Endodermal cell (in vitro differentiated cells): ENCODE results near the gene MAGEC1. TPM values are rescaled to one million over a fixed set of nuclear protein-coding genes. Genes with fewer than 3 reads are reported as not detected.

Experiments
- DNase-seq: peaks from one replicate; pipeline ENCODE4 v3.0.0-alpha.2; 2017
- H3K27ac ChIP-seq: 2 replicates; pipeline ENCODE4 v1.5.1; 2013; ENCODE audit warnings: mild to moderate bottlenecking, low read depth, low read length, moderate library complexity
- H3K27me3 ChIP-seq: 2 replicates; pipeline ENCODE4 v1.6.1; 2013; ENCODE audit warnings: mild to moderate bottlenecking, low read length, moderate library complexity; ENCODE audit not compliant: insufficient read depth, control insufficient read depth, poor library complexity, severe bottlenecking
- H3K36me3 ChIP-seq: 2 replicates; pipeline ENCODE4 v1.7.0; 2013; ENCODE audit warnings: mild to moderate bottlenecking, low read length, moderate library complexity; ENCODE audit not compliant: control insufficient read depth, insufficient read depth
- H3K4me1 ChIP-seq: one replicate; pipeline ENCODE4 v1.7.0; 2013; ENCODE audit warnings: low read length; ENCODE audit not compliant: control insufficient read depth, insufficient read depth
- H3K4me3 ChIP-seq: 2 replicates; pipeline ENCODE4 v1.5.1; 2013; ENCODE audit warnings: mild to moderate bottlenecking, low read length, moderate library complexity
- H3K9ac ChIP-seq: 2 replicates; pipeline ENCODE4 v1.6.1; 2013; ENCODE audit warnings: mild to moderate bottlenecking, low read length, moderate library complexity; ENCODE audit not compliant: poor library complexity, severe bottlenecking; ENCODE audit errors: extremely low read depth
- H3K9me3 ChIP-seq: 2 replicates; pipeline ENCODE4 v1.6.1; 2013; ENCODE audit warnings: mild to moderate bottlenecking, low read length, moderate library complexity; ENCODE audit not compliant: control insufficient read depth
- H3K27ac Mint-ChIP-seq: 2 replicates; pipeline ENCODE4 v1.8.0; 2020; ENCODE audit warnings: mixed read lengths
- H3K27me3 Mint-ChIP-seq: 2 replicates; pipeline ENCODE4 v1.8.0; 2021; ENCODE audit warnings: mild to moderate bottlenecking, mixed read lengths; ENCODE audit not compliant: insufficient read depth
- H3K36me3 Mint-ChIP-seq: 2 replicates; pipeline ENCODE4 v1.8.0; 2020; ENCODE audit warnings: low read depth, mixed read lengths
- H3K4me1 Mint-ChIP-seq: 2 replicates; pipeline ENCODE4 v1.8.0; 2020; ENCODE audit warnings: mixed read lengths
- H3K4me3 Mint-ChIP-seq: 2 replicates; pipeline ENCODE4 v1.8.0; 2020; ENCODE audit warnings: mild to moderate bottlenecking, moderate library complexity, mixed read lengths
- H3K9me3 Mint-ChIP-seq: 2 replicates; pipeline ENCODE4 v1.8.0; 2020; ENCODE audit warnings: mild to moderate bottlenecking, mixed read lengths
- CTCF ChIP-seq: fragments of 200-600 bp; sonication (generic); conservative IDR thresholded peaks from 2 replicates; pipeline ENCODE4 v1.5.0; 2021; ENCODE audit warnings: antibody characterized with exemption, mild to moderate bottlenecking
- WGBS, 2 experiments: methylation state at CpG; one replicate each; pipeline versions ENCODE4 v1.1.5 to v1.1.7; 2013; ENCODE audit warnings: missing lambda C conversion rate in 2 of 2, mixed read lengths in 1 of 2; ENCODE audit not compliant: insufficient coverage in 1 of 2, insufficient read length in 1 of 2; 5-methylcytosine and 5-hydroxymethylcytosine counted together
- total RNA-seq, 2 donors: library from RNA; stranded (reverse); fragmentation: NEBNext Ultra II Directional in 1 of 2; extraction: Animal tissue kit (Norgen Biotek cat#: 25700) in 1 of 2; gene quantifications; 2 replicates in 1 of 2; 3 replicates in 1 of 2; pipeline ENCODE4 v1.2.1, GENCODE V29; 2021

The MAGEC1 gene
- total RNA-seq, 2 donors from 2014 or later, result not detected

- Mint-ChIP-seq H3K27ac (no peak overlapping the region), H3K4me3 (no peak overlapping the region), H3K36me3 (no peaks in the 10 kb centered on the region), H3K9me3 (peaks cover 72% of the 10 kb centered on the region), H3K27me3 (no peaks in the 10 kb centered on the region), H3K4me1 (no peaks in the 10 kb centered on the region)
- DNase-seq, result no peak
- no peak overlapping the region for H3K27ac ChIP-seq
- H3K36me3 ChIP-seq, result no peaks in the 10 kb centered on the region
- no peaks in the 10 kb centered on the region for H3K27me3 ChIP-seq
- no peak overlapping the region for H3K9ac ChIP-seq
- no peak for TF ChIP-seq CTCF
- H3K9me3 ChIP-seq, result no peaks in the 10 kb centered on the region
- no peak overlapping the region for H3K4me3 ChIP-seq
- H3K4me1 ChIP-seq, result no peaks in the 10 kb centered on the region
- no CpG with 5 or more reads among the region's 4 CpGs for WGBS, 2 experiments
Measured at GRCh38 chrX:141902366-141902765, 1.3 kb upstream of the MAGEC1 start.

GRCh38 chrX:141904262-141904661 is 568 bp downstream of the MAGEC1 start:
- Histone ChIP-seq H3K27ac (no peak overlapping the region), H3K4me1 (no peaks in the 10 kb centered on the region), H3K4me3 (no peak overlapping the region), H3K9ac (no peak overlapping the region), H3K9me3 (no peaks in the 10 kb centered on the region), H3K27me3 (no peaks in the 10 kb centered on the region), H3K36me3 (no peaks in the 10 kb centered on the region)
- 100% methylated on average over 4 of the region's 6 CpGs; no CpG with 5 or more reads in 1 of the 2 experiments for WGBS, 2 experiments
- no peak for DNase-seq
- Mint-ChIP-seq H3K27ac (no peak overlapping the region), H3K4me3 (no peak overlapping the region), H3K36me3 (no peaks in the 10 kb centered on the region), H3K4me1 (no peaks in the 10 kb centered on the region), H3K9me3 (peaks cover 75% of the 10 kb centered on the region), H3K27me3 (no peaks in the 10 kb centered on the region)
- no peak for TF ChIP-seq CTCF

- Mint-ChIP-seq H3K4me3 (no peak overlapping the region), H3K27me3 (no peaks in the 10 kb centered on the region), H3K9me3 (peaks cover 29% of the 10 kb centered on the region), H3K4me1 (no peaks in the 10 kb centered on the region), H3K27ac (no peak overlapping the region), H3K36me3 (no peaks in the 10 kb centered on the region)
- Histone ChIP-seq H3K36me3 (no peaks in the 10 kb centered on the region), H3K27ac (no peak overlapping the region), H3K27me3 (no peaks in the 10 kb centered on the region), H3K9ac (no peak overlapping the region), H3K4me1 (no peaks in the 10 kb centered on the region), H3K4me3 (no peak overlapping the region), H3K9me3 (no peaks in the 10 kb centered on the region)
- 92% methylated on average over 3 of the region's 3 CpGs; no CpG with 5 or more reads in 1 of the 2 experiments for WGBS, 2 experiments
- no peak for TF ChIP-seq CTCF
- DNase-seq, result no peak
Measured at GRCh38 chrX:141917801-141918200, 14.1 kb downstream of the MAGEC1 start.
